H1 (cell line): ENCODE results near the gene CWC27. TPM values are rescaled to one million over a fixed set of nuclear protein-coding genes. Genes with fewer than 3 reads are reported as not detected.

Experiments
- CTCF ChIA-PET: fragments of 300-600 bp; sonication (Branson Sonifier 250); formaldehyde crosslinking; loops from one replicate; lab custom pipeline; 2021; ENCODE audit not compliant: partially characterized antibody; lab: Charles Lee
- POLR2A ChIA-PET: fragments of 300-600 bp; sonication (Branson Sonifier 250); formaldehyde crosslinking; loops from one replicate; lab custom pipeline; 2021; ENCODE audit warnings: inconsistent platforms; ENCODE audit not compliant: partially characterized antibody; lab: Charles Lee
- DNase-seq, 2 experiments: peaks; one replicate each; pipeline versions ENCODE4 v3.0.0 to v3.0.0-alpha.2; 2010 to 2022; ENCODE audit warnings: low spot score in 2 of 2, low read depth in 1 of 2, mixed read lengths in 1 of 2
- FAIRE-seq: peaks from 2 replicates; lab custom pipeline; 2011; peaks lifted over from hg19 to GRCh38; lab: Jason Lieb, UNC
- H2AFZ ChIP-seq: 2 replicates; pipeline ENCODE4 v1.8.1; 2012; ENCODE audit warnings: low read length, inconsistent platforms
- H2AK5ac ChIP-seq: 2 replicates; pipeline ENCODE4 v1.6.1; 2013; ENCODE audit warnings: low read depth, low read length
- H2BK120ac ChIP-seq: replicated peaks from 2 replicates; pipeline ENCODE3; 2013; ENCODE audit warnings: low read depth, low read length, inconsistent platforms
- H2BK12ac ChIP-seq: 2 replicates; pipeline ENCODE4 v1.6.1; 2013; ENCODE audit warnings: low read depth, low read length
- H2BK15ac ChIP-seq: 2 replicates; pipeline ENCODE4 v1.6.1; 2013; ENCODE audit warnings: low read length
- H2BK20ac ChIP-seq: 2 replicates; pipeline ENCODE4 v1.6.1; 2013; ENCODE audit warnings: low read length
- H2BK5ac ChIP-seq: 2 replicates; pipeline ENCODE4 v1.6.1; 2013; ENCODE audit warnings: low read depth, low read length
- H3K14ac ChIP-seq: 2 replicates; pipeline ENCODE4 v1.6.1; 2013; ENCODE audit warnings: inconsistent platforms; ENCODE audit not compliant: insufficient read length
- H3K18ac ChIP-seq: 2 replicates; pipeline ENCODE4 v1.6.1; 2013; ENCODE audit warnings: low read length; ENCODE audit errors: extremely low read depth
- H3K23ac ChIP-seq: 2 replicates; pipeline ENCODE4 v1.6.1; 2013; ENCODE audit warnings: inconsistent platforms; ENCODE audit not compliant: insufficient read length
- H3K23me2 ChIP-seq: 2 replicates; pipeline ENCODE4 v1.6.1; 2013; ENCODE audit warnings: low read depth, low read length
- H3K27ac ChIP-seq: 2 replicates; pipeline ENCODE4 v1.6.1; 2011; ENCODE audit warnings: low read depth, low read length, inconsistent platforms
- H3K27me3 ChIP-seq, 4 experiments: replicated peaks in 1 of 4; 1 replicate in 1 of 4; 2 replicates in 3 of 4; pipeline versions ENCODE4 v1.6.1 to v1.8.1; 2011 to 2013; ENCODE audit warnings: low read length in 3 of 4, mild to moderate bottlenecking in 3 of 4, inconsistent platforms in 2 of 4, mixed read lengths in 2 of 4, moderate library complexity in 1 of 4; ENCODE audit not compliant: control insufficient read depth in 3 of 4, insufficient read depth in 3 of 4; ENCODE audit errors: extremely low read depth in 1 of 4
- H3K36me3 ChIP-seq, 4 experiments: 2 replicates each; pipeline versions ENCODE4 v1.6.1 to v1.8.1; 2011 to 2013; ENCODE audit warnings: mild to moderate bottlenecking in 4 of 4, low read length in 3 of 4, moderate library complexity in 2 of 4, control low read depth in 1 of 4, inconsistent platforms in 1 of 4; ENCODE audit not compliant: insufficient read depth in 4 of 4, control insufficient read depth in 2 of 4
- H3K4ac ChIP-seq: replicated peaks from 2 replicates; pipeline ENCODE3; 2013; ENCODE audit warnings: low read length, low read depth, mixed read lengths, inconsistent platforms; ENCODE audit not compliant: insufficient read length
- H3K4me1 ChIP-seq, 4 experiments: replicated peaks in 1 of 4; 1 replicate in 1 of 4; 2 replicates in 3 of 4; pipeline versions ENCODE4 v1.6.1 to v1.8.1; 2011 to 2013; ENCODE audit warnings: low read length in 3 of 4, inconsistent platforms in 2 of 4, mixed read lengths in 1 of 4; ENCODE audit not compliant: insufficient read depth in 4 of 4, control insufficient read depth in 3 of 4
- H3K4me2 ChIP-seq, 2 experiments: 2 replicates each; pipeline versions ENCODE4 v1.6.1 to v1.8.1; 2011 to 2013; ENCODE audit warnings: low read depth in 2 of 2, low read length in 2 of 2, control low read depth in 1 of 2, inconsistent platforms in 1 of 2, mild to moderate bottlenecking in 1 of 2; ENCODE audit not compliant: insufficient read depth in 1 of 2
- H3K4me3 ChIP-seq, 4 experiments: fragments of 200-600, 300-600 bp in 1 of 4; sonication (generic), shearing (Covaris generic), sonication (Bioruptor Twin) in 1 of 4; 2 replicates each; pipeline versions ENCODE4 v1.5.1 to v1.8.1; 2011 to 2016; ENCODE audit warnings: low read length in 4 of 4, low read depth in 3 of 4, control low read depth in 2 of 4, inconsistent platforms in 2 of 4, mild to moderate bottlenecking in 2 of 4, mixed read lengths in 1 of 4, moderate library complexity in 1 of 4; ENCODE audit not compliant: insufficient read depth in 2 of 4; ENCODE audit errors: extremely low read depth in 1 of 4
- H3K56ac ChIP-seq: replicated peaks from 2 replicates; pipeline ENCODE3; 2013; ENCODE audit warnings: low read depth, mild to moderate bottlenecking, mixed read lengths, low read length, inconsistent platforms; ENCODE audit not compliant: insufficient read length
- H3K79me1 ChIP-seq: 2 replicates; pipeline ENCODE4 v1.6.1; 2013; ENCODE audit warnings: low read depth, low read length, control low read depth
- H3K79me2 ChIP-seq, 2 experiments: 2 replicates each; pipeline versions ENCODE4 v1.6.1 to v1.8.1; 2012 to 2013; ENCODE audit warnings: low read length in 2 of 2, mild to moderate bottlenecking in 2 of 2, inconsistent platforms in 1 of 2; ENCODE audit not compliant: insufficient read depth in 2 of 2, control insufficient read depth in 1 of 2
- H3K9ac ChIP-seq, 4 experiments: replicated peaks in 1 of 4; 1 replicate in 1 of 4; 2 replicates in 3 of 4; pipeline versions ENCODE4 v1.6.1 to v1.8.1; 2011 to 2013; ENCODE audit warnings: low read depth in 3 of 4, low read length in 3 of 4, control low read depth in 2 of 4, mild to moderate bottlenecking in 2 of 4, moderate library complexity in 2 of 4, inconsistent platforms in 1 of 4; ENCODE audit errors: extremely low read depth in 1 of 4
- H3K9me3 ChIP-seq, 2 experiments: 2 replicates each; pipeline versions ENCODE4 v1.6.1 to v1.8.1; 2012 to 2013; ENCODE audit warnings: mild to moderate bottlenecking in 2 of 2, moderate library complexity in 2 of 2, control low read depth in 1 of 2, inconsistent platforms in 1 of 2, low read depth in 1 of 2, low read length in 1 of 2, mixed read lengths in 1 of 2; ENCODE audit not compliant: insufficient read depth in 2 of 2
- H4K20me1 ChIP-seq, 2 experiments: replicated peaks in 1 of 2; 2 replicates each; pipeline versions ENCODE3 to v1.8.1; 2011 to 2013; ENCODE audit warnings: inconsistent platforms in 2 of 2, low read length in 2 of 2, mild to moderate bottlenecking in 1 of 2; ENCODE audit not compliant: insufficient read depth in 2 of 2, control insufficient read depth in 1 of 2
- H4K5ac ChIP-seq: 2 replicates; pipeline ENCODE4 v1.6.1; 2013; ENCODE audit warnings: low read length, low read depth, mixed read lengths, inconsistent platforms; ENCODE audit not compliant: insufficient read length
- H4K8ac ChIP-seq: 2 replicates; pipeline ENCODE4 v1.8.0; 2013; ENCODE audit warnings: mild to moderate bottlenecking, moderate library complexity, low read length, inconsistent platforms; ENCODE audit not compliant: insufficient read depth; ENCODE audit errors: extremely low read depth
- H4K91ac ChIP-seq: replicated peaks from 2 replicates; pipeline ENCODE3; 2013; ENCODE audit warnings: low read length, mixed read lengths, inconsistent platforms; ENCODE audit not compliant: insufficient read length
- ASH2L ChIP-seq: fragments of 200-600, 300-600 bp; sonication (generic); IDR thresholded peaks from one replicate; pipeline ENCODE4 v1.7.1; 2017; ENCODE audit warnings: low read length
- CHD1 ChIP-seq: IDR thresholded peaks from 2 replicates; pipeline ENCODE4 v1.6.1; 2012; ENCODE audit warnings: low read depth, low read length, improper control_type of control experiment
- CHD2 ChIP-seq: IDR thresholded peaks from 2 replicates; pipeline ENCODE4 v1.6.1; 2012; ENCODE audit warnings: low read length, improper control_type of control experiment
- FOSL1 ChIP-seq: IDR thresholded peaks from 2 replicates; pipeline ENCODE4 v1.6.1; 2011; ENCODE audit warnings: mild to moderate bottlenecking, low read depth, low read length, moderate library complexity; ENCODE audit not compliant: insufficient read depth
- POLR2A ChIP-seq, 2 experiments: IDR thresholded peaks; 1 replicate in 1 of 2; 2 replicates in 1 of 2; pipeline ENCODE4 v1.6.1; 2011; ENCODE audit warnings: low read depth in 2 of 2, low read length in 2 of 2, mild to moderate bottlenecking in 2 of 2; ENCODE audit errors: control extremely low read depth in 1 of 2
- POLR2AphosphoS5 ChIP-seq: IDR thresholded peaks from 2 replicates; pipeline ENCODE4 v1.6.1; 2011; ENCODE audit warnings: low read depth, low read length
- SIRT6 ChIP-seq: IDR thresholded peaks from one replicate; pipeline ENCODE4 v1.7.1; 2012; ENCODE audit warnings: low read length, inconsistent platforms
- SP4 ChIP-seq: IDR thresholded peaks from 2 replicates; pipeline ENCODE4 v1.6.1; 2012; ENCODE audit warnings: low read length, inconsistent platforms
- ZNF274 ChIP-seq: IDR thresholded peaks from 2 replicates; pipeline ENCODE4 v1.7.0; 2012; ENCODE audit warnings: low read length, borderline replicate concordance; ENCODE audit errors: extremely low read depth
- WGBS, 2 experiments: shearing (Covaris generic) in 1 of 2; methylation state at CpG; one replicate each; pipeline versions ENCODE4 v1.1.6 to v1.1.7; 2013 to 2015; ENCODE audit warnings: low lambda C conversion rate in 2 of 2, mixed read lengths in 2 of 2, inconsistent platforms in 1 of 2, low coverage in 1 of 2, missing lambda C conversion rate in 1 of 2; ENCODE audit not compliant: insufficient replicate concordance in 2 of 2, insufficient coverage in 1 of 2, insufficient read length in 1 of 2; ENCODE audit errors: extremely low coverage in 1 of 2, missing lambda C conversion rate in 1 of 2; 5-methylcytosine and 5-hydroxymethylcytosine counted together
- polyA plus RNA-seq, 7 experiments: library from polyadenylated mRNA; depleted of rRNA in 3 of 7; stranded (reverse) in 5 of 7; unstranded in 2 of 7; fragments of >200 nt in 5 of 7; fragments of 200-250 nt in 2 of 7; gene quantifications; 1 replicate in 5 of 7; 2 replicates in 1 of 7; 4 replicates in 1 of 7; pipeline versions ENCODE4 v1.2.1 to v1.2.3, GENCODE V29; 2011 to 2013; ENCODE audit warnings: missing spikeins in 2 of 7, mixed read lengths in 2 of 7
- total RNA-seq: library from RNA; stranded (reverse); fragmentation: NEBNext Ultra II Directional; extraction: Animal tissue kit (Norgen Biotek cat#: 25700); gene quantifications from 2 replicates; pipeline ENCODE4 v1.2.1, GENCODE V29; 2021
- TF ChIP-seq, protein P1 (sequence below): IDR thresholded peaks from 2 replicates; pipeline ENCODE4 v1.6.1; 2012; ENCODE audit warnings: inconsistent platforms
- TF ChIP-seq, protein P2 (sequence below): IDR thresholded peaks from 2 replicates; pipeline ENCODE4 v1.6.1; 2012; ENCODE audit warnings: low read length, inconsistent platforms

CWC27 gene
- total and polyA plus RNA-seq, 2 of the 8 experiments (the other 6 are each of a cell fraction or from before 2014, with no cell fraction given): 24.9 to 43.4 TPM

DNA sequence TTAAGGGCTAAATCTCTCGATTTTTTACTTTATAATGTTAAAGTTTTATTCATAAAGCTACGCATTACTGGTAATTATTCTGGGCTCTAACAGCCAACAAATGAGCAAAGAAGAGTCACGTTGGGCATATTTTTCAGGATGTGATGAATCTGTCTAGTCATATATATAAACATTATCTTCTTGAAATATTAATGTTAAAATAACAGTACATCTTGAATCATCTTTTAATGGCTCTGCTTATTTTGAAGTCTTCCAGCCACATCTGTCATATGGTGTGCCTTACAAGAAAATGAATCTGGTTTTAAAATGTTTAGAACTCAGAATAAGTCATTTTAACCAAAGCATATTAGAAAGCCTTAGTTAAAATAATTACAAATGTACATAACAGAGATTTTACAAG, 96.9 kb downstream of the CWC27 start:
- Histone ChIP-seq H4K20me1 (no peaks in the 10 kb centered on the region), H2BK15ac (no peak overlapping the region), H3K14ac (no peak overlapping the region), H4K5ac (no peak overlapping the region), H3K79me1 (no peaks in the 10 kb centered on the region), H3K4me3 (no peak overlapping the region), H4K91ac (no peak overlapping the region), H2BK5ac (no peak overlapping the region), H3K27ac (no peak overlapping the region), H3K18ac (no peak overlapping the region), H3K56ac (no peak overlapping the region), H3K9ac (no peak overlapping the region), H4K8ac (no peak overlapping the region), H3K4me2 (no peak overlapping the region), H3K23ac (no peak overlapping the region), H2AFZ (no peak overlapping the region), H3K79me2 (no peaks in the 10 kb centered on the region), H3K36me3 (no peaks in the 10 kb centered on the region), H3K4me1 (peaks cover 0 to 3% (median 0%) of the 10 kb centered on the region in 4 experiments; a peak in 1 of 7 replicates), H2AK5ac (no peak overlapping the region), H3K23me2 (no peaks in the 10 kb centered on the region), H3K27me3 (no peaks in the 10 kb centered on the region), H2BK120ac (no peak overlapping the region), H3K9me3 (no peaks in the 10 kb centered on the region), H2BK12ac (no peak overlapping the region), H2BK20ac (no peak overlapping the region), H3K4ac (no peak overlapping the region)
- CTCF ChIA-PET: no interaction called here
- FAIRE-seq (no peak), DNase-seq (no peak)
- TF ChIP-seq POLR2AphosphoS5: no peak
- no peak for TF ChIP-seq CHD1
- no peak for TF ChIP-seq SP4
- TF ChIP-seq FOSL1: no peak
- TF ChIP-seq, protein P1, sequence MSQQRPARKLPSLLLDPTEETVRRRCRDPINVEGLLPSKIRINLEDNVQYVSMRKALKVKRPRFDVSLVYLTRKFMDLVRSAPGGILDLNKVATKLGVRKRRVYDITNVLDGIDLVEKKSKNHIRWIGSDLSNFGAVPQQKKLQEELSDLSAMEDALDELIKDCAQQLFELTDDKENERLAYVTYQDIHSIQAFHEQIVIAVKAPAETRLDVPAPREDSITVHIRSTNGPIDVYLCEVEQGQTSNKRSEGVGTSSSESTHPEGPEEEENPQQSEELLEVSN: no peak
- TF ChIP-seq POLR2A (IDR thresholded peaks at IDR 0.05; ENCODE audit: control extremely low read depth in 1 of 2, low read depth in 2 of 2, low read length in 2 of 2): no peak
- no peak for TF ChIP-seq ASH2L
- no peak for TF ChIP-seq ZNF274
- no peak for TF ChIP-seq CHD2
- no peak for TF ChIP-seq SIRT6
- TF ChIP-seq, protein P2, sequence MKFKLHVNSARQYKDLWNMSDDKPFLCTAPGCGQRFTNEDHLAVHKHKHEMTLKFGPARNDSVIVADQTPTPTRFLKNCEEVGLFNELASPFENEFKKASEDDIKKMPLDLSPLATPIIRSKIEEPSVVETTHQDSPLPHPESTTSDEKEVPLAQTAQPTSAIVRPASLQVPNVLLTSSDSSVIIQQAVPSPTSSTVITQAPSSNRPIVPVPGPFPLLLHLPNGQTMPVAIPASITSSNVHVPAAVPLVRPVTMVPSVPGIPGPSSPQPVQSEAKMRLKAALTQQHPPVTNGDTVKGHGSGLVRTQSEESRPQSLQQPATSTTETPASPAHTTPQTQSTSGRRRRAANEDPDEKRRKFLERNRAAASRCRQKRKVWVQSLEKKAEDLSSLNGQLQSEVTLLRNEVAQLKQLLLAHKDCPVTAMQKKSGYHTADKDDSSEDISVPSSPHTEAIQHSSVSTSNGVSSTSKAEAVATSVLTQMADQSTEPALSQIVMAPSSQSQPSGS: no peak
- POLR2A ChIA-PET: no interaction called here
- WGBS, 2 experiments: 88% methylated on average over 3 of the region's 3 CpGs; no CpG with 5 or more reads in 1 of the 2 experiments
